Measurements from ENCODE around the gene LMO4. TPM values are rescaled to one million over a fixed set of nuclear protein-coding genes. Genes with fewer than 3 reads are reported as not detected.
A peak's percentile ranks its signal among the peaks of the same experiment; 100 is the strongest.

Gene LMO4
- total and polyA plus RNA-seq, 2 donors (not counting 1 experiment from before 2014, with no cell fraction given) = 35.7 to 46.0 TPM

- Histone ChIP-seq H3K79me2 (ENCODE audit: control insufficient read depth, insufficient read depth, low read length) (peaks cover 31% of the 10 kb centered on the region), H3K4me2 (replicated peaks; ENCODE audit: low read depth, low read length, poor library complexity, severe bottlenecking) (peak overlapping the region; percentile 95), H4K20me1 (ENCODE audit: control insufficient read depth, insufficient read depth, low read length, poor library complexity, severe bottlenecking) (no peaks in the 10 kb centered on the region), H3K9ac (ENCODE audit: low read length) (peak overlapping the region; percentile 77), H3K27me3 (replicated peaks in 1 of 4; ENCODE audit: control extremely low read depth in 1 of 4, control insufficient read depth in 3 of 4, insufficient read depth in 4 of 4, low read length in 3 of 4) (no peaks in the 10 kb centered on the region), H3K27ac (ENCODE audit: low read length in 2 of 2) (peak overlapping the region; percentile 46 to 82), H3K4me3 (ENCODE audit: control extremely low read depth in 1 of 5, extremely low read depth in 1 of 5, insufficient read depth in 1 of 5, low read depth in 2 of 5, low read length in 4 of 5) (peak overlapping the region; percentile 47 to 72 (median 66)), H3K4me1 (ENCODE audit: control insufficient read depth in 2 of 2, insufficient read depth in 2 of 2, low read length in 2 of 2) (peaks cover 46 to 49% of the 10 kb centered on the region in 2 donors), H3K9me3 (ENCODE audit: control extremely low read depth in 1 of 3, control insufficient read depth in 2 of 3, insufficient read depth in 1 of 3, low read length in 2 of 3) (no peaks in the 10 kb centered on the region), H2AFZ (ENCODE audit: insufficient read depth, low read depth, low read length, poor library complexity, severe bottlenecking) (peak overlapping the region; percentile 86), H3K36me3 (replicated peaks in 1 of 2; ENCODE audit: control extremely low read depth in 1 of 2, control insufficient read depth in 1 of 2, extremely low read depth in 1 of 2, insufficient read depth in 2 of 2, low read length in 1 of 2) (peaks cover 0 to 12% of the 10 kb centered on the region in 2 experiments)
- WGBS (ENCODE audit: insufficient coverage) = 0% methylated on average over 47 of the region's 60 CpGs
- H3K27me3 Mint-ChIP-seq = no peaks in the 10 kb centered on the region
- peak overlapping the region; percentile 83 for H3K4me3 Mint-ChIP-seq
- ATAC-seq (ENCODE audit: low read depth) (peak; percentile 63), DNase-seq (peak; percentile 79)
- TF ChIP-seq EZH2 (IDR thresholded peaks at IDR 0.05; ENCODE audit: borderline replicate concordance, insufficient read depth, low read depth, low read length, poor library complexity, severe bottlenecking) = no peak
- TF ChIP-seq, protein P1, sequence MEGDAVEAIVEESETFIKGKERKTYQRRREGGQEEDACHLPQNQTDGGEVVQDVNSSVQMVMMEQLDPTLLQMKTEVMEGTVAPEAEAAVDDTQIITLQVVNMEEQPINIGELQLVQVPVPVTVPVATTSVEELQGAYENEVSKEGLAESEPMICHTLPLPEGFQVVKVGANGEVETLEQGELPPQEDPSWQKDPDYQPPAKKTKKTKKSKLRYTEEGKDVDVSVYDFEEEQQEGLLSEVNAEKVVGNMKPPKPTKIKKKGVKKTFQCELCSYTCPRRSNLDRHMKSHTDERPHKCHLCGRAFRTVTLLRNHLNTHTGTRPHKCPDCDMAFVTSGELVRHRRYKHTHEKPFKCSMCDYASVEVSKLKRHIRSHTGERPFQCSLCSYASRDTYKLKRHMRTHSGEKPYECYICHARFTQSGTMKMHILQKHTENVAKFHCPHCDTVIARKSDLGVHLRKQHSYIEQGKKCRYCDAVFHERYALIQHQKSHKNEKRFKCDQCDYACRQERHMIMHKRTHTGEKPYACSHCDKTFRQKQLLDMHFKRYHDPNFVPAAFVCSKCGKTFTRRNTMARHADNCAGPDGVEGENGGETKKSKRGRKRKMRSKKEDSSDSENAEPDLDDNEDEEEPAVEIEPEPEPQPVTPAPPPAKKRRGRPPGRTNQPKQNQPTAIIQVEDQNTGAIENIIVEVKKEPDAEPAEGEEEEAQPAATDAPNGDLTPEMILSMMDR (IDR thresholded peaks at IDR 0.05) = peak; percentile 42
- peak overlapping the region; percentile 94 for H3K27ac Mint-ChIP-seq
- POLR2A ChIA-PET = interaction anchor here (0.6 to 1.1 kb wide), 3 partner anchors 111 to 560 kb away, joined by 3 to 5 read pairs (median 4); no protein-coding TSS in a partner anchor
- intact Hi-C loops (cut with micrococcal nuclease) = loop anchor here (5.0 to 10.0 kb wide), 2 partner anchors 938 to 1549 kb away; partner anchors contain the start of gene ODF2L
- CTCF ChIA-PET = interaction anchor here (0.7 to 3.2 kb wide), 6 partner anchors 9 to 619 kb away, joined by 3 to 20 read pairs (median 4); no protein-coding TSS in a partner anchor
- H3K4me1 Mint-ChIP-seq = peaks cover 57% of the 10 kb centered on the region
- no peaks in the 10 kb centered on the region for H3K9me3 Mint-ChIP-seq (ENCODE audit: insufficient read depth)
Measured at GRCh38 chr1:87335175-87335884, 6.7 kb downstream of the LMO4 start.

GRCh38 chr1:87336623-87337067 lies 8.0 kb downstream of the LMO4 start:
- intact Hi-C loops (cut with micrococcal nuclease) = loop anchor here (1.0 to 10.0 kb wide), 3 partner anchors 8 to 1548 kb away; partner anchors contain the start of genes LMO4 and ODF2L
- no peak for TF ChIP-seq EZH2 (IDR thresholded peaks at IDR 0.05; ENCODE audit: borderline replicate concordance, insufficient read depth, low read depth, low read length, poor library complexity, severe bottlenecking)
- TF ChIP-seq, protein P1 (IDR thresholded peaks at IDR 0.05) = no peak
- peak overlapping the region; percentile 1 for H3K9ac ChIP-seq (ENCODE audit: low read length)
- no peaks in the 10 kb centered on the region for H3K9me3 ChIP-seq (ENCODE audit: control extremely low read depth in 1 of 3, control insufficient read depth in 2 of 3, insufficient read depth in 1 of 3, low read length in 2 of 3)
- H4K20me1 ChIP-seq (ENCODE audit: control insufficient read depth, insufficient read depth, low read length, poor library complexity, severe bottlenecking) = no peaks in the 10 kb centered on the region
- peaks cover 42 to 46% of the 10 kb centered on the region in 2 donors for H3K4me1 ChIP-seq (ENCODE audit: control insufficient read depth in 2 of 2, insufficient read depth in 2 of 2, low read length in 2 of 2)
- H3K4me2 ChIP-seq (replicated peaks; ENCODE audit: low read depth, low read length, poor library complexity, severe bottlenecking) = peak overlapping the region; percentile 95
- WGBS (ENCODE audit: insufficient coverage) = 84% methylated on average over 3 of the region's 10 CpGs
- H3K79me2 ChIP-seq (ENCODE audit: control insufficient read depth, insufficient read depth, low read length) = peaks cover 30% of the 10 kb centered on the region
- no peak overlapping the region for H3K4me3 ChIP-seq (ENCODE audit: control extremely low read depth in 1 of 5, extremely low read depth in 1 of 5, insufficient read depth in 1 of 5, low read depth in 2 of 5, low read length in 4 of 5)
- peaks cover under 1 to 25% of the 10 kb centered on the region in 2 experiments for H3K36me3 ChIP-seq (replicated peaks in 1 of 2; ENCODE audit: control extremely low read depth in 1 of 2, control insufficient read depth in 1 of 2, extremely low read depth in 1 of 2, insufficient read depth in 2 of 2, low read length in 1 of 2)
- ChIA-PET POLR2A (no interaction called here), CTCF (interaction anchor here (0.7 to 3.1 kb wide), 4 partner anchors 11 to 617 kb away, joined by 3 to 19 read pairs (median 3); no protein-coding TSS in a partner anchor)
- Mint-ChIP-seq H3K27me3 (no peaks in the 10 kb centered on the region), H3K27ac (peak overlapping the region; percentile 0), H3K9me3 (ENCODE audit: insufficient read depth) (no peaks in the 10 kb centered on the region), H3K4me1 (peaks cover 48% of the 10 kb centered on the region), H3K4me3 (peak overlapping the region; percentile 83)
- H2AFZ ChIP-seq (ENCODE audit: insufficient read depth, low read depth, low read length, poor library complexity, severe bottlenecking) = peak overlapping the region; percentile 23
- DNase-seq (no peak), ATAC-seq (ENCODE audit: low read depth) (no peak)
- H3K27ac ChIP-seq (ENCODE audit: low read length in 2 of 2) = peak overlapping the region in 1 of 2 donors; percentile 37
- no peaks in the 10 kb centered on the region for H3K27me3 ChIP-seq (replicated peaks in 1 of 4; ENCODE audit: control extremely low read depth in 1 of 4, control insufficient read depth in 3 of 4, insufficient read depth in 4 of 4, low read length in 3 of 4)
